Cardiac muscle cell (in vitro differentiated cells and primary cell): ENCODE data around the gene EDIL3. TPM values are rescaled to one million over a fixed set of nuclear protein-coding genes. Genes with fewer than 3 reads are reported as not detected.
"Not testable (repeated sequence)": the region's sequence is repeated elsewhere in the genome, so short reads cannot be mapped to it uniquely, and the experiment has no call there.

Experiments used
- DNase-seq, 2 donors: peaks; one replicate each; pipeline versions ENCODE4 v3.0.0 to v3.0.0-alpha.2; 2010 to 2017; ENCODE audit warnings: low read depth in 1 of 2, low spot score in 1 of 2
- H3K27ac ChIP-seq: fragments of 200-600 bp; sonication (generic); 2 replicates; pipeline ENCODE4 v1.5.1; 2016
- H3K27me3 ChIP-seq: fragments of 200-600 bp; sonication (generic); 2 replicates; pipeline ENCODE4 v1.6.0; 2016; ENCODE audit warnings: control low read depth
- H3K36me3 ChIP-seq: fragments of 200-600 bp; sonication (generic); 2 replicates; pipeline ENCODE4 v1.5.1; 2016; ENCODE audit warnings: control low read depth
- H3K4me1 ChIP-seq: fragments of 200-600 bp; sonication (generic); 2 replicates; pipeline ENCODE4 v1.8.1; 2017; ENCODE audit warnings: low read depth, mild to moderate bottlenecking, mixed run types
- H3K4me3 ChIP-seq: fragments of 200-600 bp; sonication (generic); 2 replicates; pipeline ENCODE4 v1.5.1; 2016; ENCODE audit warnings: mild to moderate bottlenecking
- H3K9me3 ChIP-seq: fragments of 200-600 bp; sonication (generic); 2 replicates; pipeline ENCODE4 v1.5.1; 2017; ENCODE audit warnings: low read depth, mild to moderate bottlenecking, control low read depth
- CTCF ChIP-seq: IDR thresholded peaks from 2 replicates; pipeline ENCODE4 v1.5.1; 2012; ENCODE audit warnings: low read depth, mild to moderate bottlenecking, low read length
- polyA plus RNA-seq: library from polyadenylated mRNA; unstranded; fragments of >200 nt; fragmentation: Nextera tagmentation; extraction: Ambion mirVana; gene quantifications from 2 replicates; pipeline ENCODE4 v1.2.1, GENCODE V29; 2016
- total RNA-seq: library from RNA; depleted of rRNA; stranded (reverse); fragments of >200 nt; gene quantifications from 2 replicates; pipeline ENCODE4 v1.2.3, GENCODE V29; 2016

EDIL3 gene
- total and polyA plus RNA-seq, 2 experiments from 2014 or later = 7.2 to 7.7 TPM

GRCh38 chr5:84162695-84163094, 222.0 kb downstream of the EDIL3 start:
- no peak overlapping the region for H3K27ac ChIP-seq
- H3K36me3 ChIP-seq = no peaks in the 10 kb centered on the region
- no peaks in the 10 kb centered on the region for H3K9me3 ChIP-seq
- no peaks in the 10 kb centered on the region for H3K27me3 ChIP-seq
- TF ChIP-seq CTCF = no peak
- no peaks in the 10 kb centered on the region for H3K4me1 ChIP-seq
- DNase-seq = no peak
- H3K4me3 ChIP-seq = no peak overlapping the region

- H3K9me3 ChIP-seq, H3K27ac ChIP-seq, H3K36me3 ChIP-seq, DNase-seq, H3K4me3 ChIP-seq, H3K27me3 ChIP-seq, H3K4me1 ChIP-seq: not testable (repeated sequence)
These were observed 224.0 kb downstream of the EDIL3 start for GRCh38 chr5:84160650-84161049.

GRCh38 chr5:84149094-84149493, 235.6 kb downstream of the EDIL3 start:
- H3K27me3 ChIP-seq = no peaks in the 10 kb centered on the region
- no peaks in the 10 kb centered on the region for H3K9me3 ChIP-seq
- DNase-seq = no peak
- no peaks in the 10 kb centered on the region for H3K4me1 ChIP-seq
- no peak overlapping the region for H3K4me3 ChIP-seq
- no peak overlapping the region for H3K27ac ChIP-seq
- TF ChIP-seq CTCF = no peak
- no peaks in the 10 kb centered on the region for H3K36me3 ChIP-seq

GRCh38 chr5:84148651-84149050, 236.0 kb downstream of the EDIL3 start:
- H3K27me3 ChIP-seq = no peaks in the 10 kb centered on the region
- H3K4me1 ChIP-seq = no peaks in the 10 kb centered on the region
- no peak for TF ChIP-seq CTCF
- no peaks in the 10 kb centered on the region for H3K36me3 ChIP-seq
- no peak overlapping the region for H3K4me3 ChIP-seq
- no peaks in the 10 kb centered on the region for H3K9me3 ChIP-seq
- no peak for DNase-seq
- no peak overlapping the region for H3K27ac ChIP-seq

GRCh38 chr5:84137541-84137940, 247.1 kb downstream of the EDIL3 start:
- Histone ChIP-seq H3K27ac (no peak overlapping the region), H3K4me1 (no peaks in the 10 kb centered on the region), H3K4me3 (no peak overlapping the region), H3K9me3 (no peaks in the 10 kb centered on the region), H3K27me3 (no peaks in the 10 kb centered on the region), H3K36me3 (no peaks in the 10 kb centered on the region)
- no peak for TF ChIP-seq CTCF
- DNase-seq = no peak

GRCh38 chr5:84131372-84131771, 253.3 kb downstream of the EDIL3 start:
- no peak overlapping the region for H3K4me3 ChIP-seq
- H3K27me3 ChIP-seq = no peaks in the 10 kb centered on the region
- no peak for TF ChIP-seq CTCF
- H3K27ac ChIP-seq = no peak overlapping the region
- DNase-seq = peak; percentile 8 to 14
- no peaks in the 10 kb centered on the region for H3K9me3 ChIP-seq
- H3K4me1 ChIP-seq = no peaks in the 10 kb centered on the region
- no peaks in the 10 kb centered on the region for H3K36me3 ChIP-seq
